ENCODE data around the gene IL3. TPM values are rescaled to one million over a fixed set of nuclear protein-coding genes. Genes with fewer than 3 reads are reported as not detected.

IL3 gene
- total RNA-seq, 1 experiment from 2014 or later = not detected

DNA sequence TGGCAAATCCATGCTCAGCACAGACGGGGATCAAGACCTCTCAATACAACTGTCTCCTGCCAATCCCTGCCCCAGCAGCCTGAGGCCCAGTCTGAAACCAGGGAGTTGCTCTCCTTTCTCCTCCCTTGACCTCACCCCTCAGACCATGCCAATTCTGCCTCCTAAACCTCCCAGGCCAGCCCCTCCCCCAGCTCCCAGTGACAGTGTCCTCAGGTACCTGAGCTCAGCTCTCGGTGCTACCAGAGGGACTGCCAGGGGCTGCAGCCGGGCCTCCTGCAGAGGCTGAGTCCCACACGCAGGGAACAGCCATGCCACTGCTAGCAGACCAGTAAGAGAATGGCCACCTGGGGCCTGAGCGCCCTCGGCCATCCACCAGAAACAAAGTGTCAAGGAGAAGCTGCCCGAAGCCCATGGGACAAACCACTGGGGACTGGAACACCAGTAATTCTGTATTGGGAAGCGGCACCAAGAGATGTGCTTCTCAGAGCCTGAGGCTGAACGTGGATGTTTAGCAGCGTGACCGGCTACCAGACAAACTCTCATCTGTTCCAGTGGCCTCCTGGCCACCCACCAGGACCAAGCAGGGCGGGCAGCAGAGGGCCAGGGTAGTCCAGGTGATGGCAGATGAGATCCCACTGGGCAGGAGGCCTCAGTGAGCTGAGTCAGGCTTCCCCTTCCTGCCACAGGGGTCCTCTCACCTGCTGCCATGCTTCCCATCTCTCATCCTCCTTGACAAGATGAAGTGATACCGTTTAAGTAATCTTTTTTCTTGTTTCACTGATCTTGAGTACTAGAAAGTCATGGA is 557 bp upstream of the IL3 start:
- no peaks in the 10 kb centered on the region for H3K4me1 ChIP-seq
- no peak overlapping the region for H3K4me3 ChIP-seq (ENCODE audit: low read depth, low read length)
- H3K9me3 Mint-ChIP-seq (ENCODE audit: unreplicated experiment) = no peaks in the 10 kb centered on the region
- intact Hi-C loops (cut with micrococcal nuclease; ENCODE audit: unreplicated experiment) = loop anchor here (5.0 kb wide), 1 partner anchor 638 kb away; no protein-coding TSS in a partner anchor
- no peak overlapping the region for H3K4me3 Mint-ChIP-seq (ENCODE audit: unreplicated experiment)
- no peaks in the 10 kb centered on the region for H3K27me3 ChIP-seq (replicated peaks; ENCODE audit: control insufficient read depth, insufficient read depth, low read length)
- H3K27me3 Mint-ChIP-seq (ENCODE audit: insufficient read depth, unreplicated experiment) = no peaks in the 10 kb centered on the region
- H3K9me3 ChIP-seq = no peaks in the 10 kb centered on the region
- POLR2A ChIA-PET = no interaction called here
- TF ChIP-seq, protein P1, sequence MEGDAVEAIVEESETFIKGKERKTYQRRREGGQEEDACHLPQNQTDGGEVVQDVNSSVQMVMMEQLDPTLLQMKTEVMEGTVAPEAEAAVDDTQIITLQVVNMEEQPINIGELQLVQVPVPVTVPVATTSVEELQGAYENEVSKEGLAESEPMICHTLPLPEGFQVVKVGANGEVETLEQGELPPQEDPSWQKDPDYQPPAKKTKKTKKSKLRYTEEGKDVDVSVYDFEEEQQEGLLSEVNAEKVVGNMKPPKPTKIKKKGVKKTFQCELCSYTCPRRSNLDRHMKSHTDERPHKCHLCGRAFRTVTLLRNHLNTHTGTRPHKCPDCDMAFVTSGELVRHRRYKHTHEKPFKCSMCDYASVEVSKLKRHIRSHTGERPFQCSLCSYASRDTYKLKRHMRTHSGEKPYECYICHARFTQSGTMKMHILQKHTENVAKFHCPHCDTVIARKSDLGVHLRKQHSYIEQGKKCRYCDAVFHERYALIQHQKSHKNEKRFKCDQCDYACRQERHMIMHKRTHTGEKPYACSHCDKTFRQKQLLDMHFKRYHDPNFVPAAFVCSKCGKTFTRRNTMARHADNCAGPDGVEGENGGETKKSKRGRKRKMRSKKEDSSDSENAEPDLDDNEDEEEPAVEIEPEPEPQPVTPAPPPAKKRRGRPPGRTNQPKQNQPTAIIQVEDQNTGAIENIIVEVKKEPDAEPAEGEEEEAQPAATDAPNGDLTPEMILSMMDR (IDR thresholded peaks at IDR 0.05; ENCODE audit: insufficient read depth in 1 of 2, low read depth in 1 of 2, low read length in 1 of 2, severe bottlenecking in 1 of 2, unreplicated experiment in 1 of 2) = no peak
- no peaks in the 10 kb centered on the region for H3K36me3 ChIP-seq (ENCODE audit: control insufficient read depth, insufficient read depth, low read length)
- DNase-seq = peak in 1 of 2 experiments; percentile 29
- no peaks in the 10 kb centered on the region for H3K36me3 Mint-ChIP-seq (ENCODE audit: insufficient read depth, unreplicated experiment)
- H3K27ac Mint-ChIP-seq (ENCODE audit: unreplicated experiment) = no peak overlapping the region
- CTCF ChIA-PET = interaction anchor here (0.6 kb wide), 1 partner anchor 638 kb away, joined by 5 read pairs; no protein-coding TSS in a partner anchor
- no TSS peak for BruUV-seq (replicated peaks)
- H3K4me1 Mint-ChIP-seq (ENCODE audit: low read depth, unreplicated experiment) = no peaks in the 10 kb centered on the region

DNA sequence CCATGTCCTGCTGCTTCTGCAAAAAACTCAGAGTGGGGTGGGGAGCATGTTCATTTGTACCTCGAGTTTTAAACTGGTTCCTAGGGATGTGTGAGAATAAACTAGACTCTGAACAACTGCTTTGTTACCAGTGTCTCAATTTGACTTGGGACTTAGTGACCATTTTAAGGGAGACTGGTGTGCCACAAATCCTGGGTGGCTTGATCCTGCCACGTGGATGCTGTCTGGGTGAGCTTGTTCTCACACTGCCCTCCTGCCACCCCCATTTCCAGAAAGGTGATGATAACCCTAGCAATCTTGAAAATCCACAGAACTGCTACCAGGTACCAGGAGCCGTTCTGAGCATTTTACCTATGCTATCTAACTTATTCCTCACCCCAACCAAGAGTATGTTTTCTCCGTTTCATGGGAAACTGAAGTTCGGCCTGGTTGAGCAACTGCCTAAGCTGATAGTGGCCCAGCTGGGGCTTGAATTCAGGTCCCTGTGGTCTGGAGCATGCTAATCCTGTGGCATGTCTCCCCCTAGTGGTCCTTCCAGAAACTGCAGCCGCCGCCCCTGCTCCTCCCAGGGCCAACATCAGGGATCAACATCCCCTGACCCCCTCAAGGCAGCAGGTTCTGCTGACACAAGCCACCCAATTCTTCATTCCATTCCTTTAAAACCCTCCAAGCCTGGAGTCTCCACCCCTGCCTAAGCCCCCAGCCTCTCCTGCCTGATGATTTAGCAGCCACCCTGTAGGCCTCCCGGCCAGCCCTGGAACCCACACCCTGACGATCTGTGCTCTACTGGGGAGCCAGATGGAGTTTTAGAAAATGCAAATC is 2.8 kb downstream of the IL3 start:
- intact Hi-C loops (cut with micrococcal nuclease; ENCODE audit: unreplicated experiment) = loop anchor here (2.0 to 5.0 kb wide), 2 partner anchors 50 to 641 kb away; no protein-coding TSS in a partner anchor
- POLR2A ChIA-PET = no interaction called here

More for the DNA sequence above, 2.8 kb downstream of the IL3 start:
- H3K4me1 Mint-ChIP-seq (ENCODE audit: low read depth, unreplicated experiment) = no peaks in the 10 kb centered on the region
- no peaks in the 10 kb centered on the region for H3K9me3 ChIP-seq
- H3K4me3 Mint-ChIP-seq (ENCODE audit: unreplicated experiment) = no peak overlapping the region
- H3K9me3 Mint-ChIP-seq (ENCODE audit: unreplicated experiment) = no peaks in the 10 kb centered on the region
- H3K36me3 Mint-ChIP-seq (ENCODE audit: insufficient read depth, unreplicated experiment) = no peaks in the 10 kb centered on the region
- H3K27ac Mint-ChIP-seq (ENCODE audit: unreplicated experiment) = no peak overlapping the region
- BruUV-seq (replicated peaks) = no TSS peak
- CTCF ChIA-PET = interaction anchor here (0.6 to 1.2 kb wide), 4 partner anchors 9 to 474 kb away, joined by 3 to 5 read pairs (median 4); no protein-coding TSS in a partner anchor
- no peaks in the 10 kb centered on the region for H3K36me3 ChIP-seq (ENCODE audit: control insufficient read depth, insufficient read depth, low read length)
- H3K4me1 ChIP-seq = no peaks in the 10 kb centered on the region
- no peak overlapping the region for H3K4me3 ChIP-seq (ENCODE audit: low read depth, low read length)
- peak; percentile 75 to 82 for DNase-seq
- no peaks in the 10 kb centered on the region for H3K27me3 Mint-ChIP-seq (ENCODE audit: insufficient read depth, unreplicated experiment)
- TF ChIP-seq, protein P1 (IDR thresholded peaks at IDR 0.05; ENCODE audit: insufficient read depth in 1 of 2, low read depth in 1 of 2, low read length in 1 of 2, severe bottlenecking in 1 of 2, unreplicated experiment in 1 of 2) = peak; percentile 92 to 96
- H3K27me3 ChIP-seq (replicated peaks; ENCODE audit: control insufficient read depth, insufficient read depth, low read length) = no peaks in the 10 kb centered on the region
